Motor neuron (in vitro differentiated cells): ENCODE results near the gene LHFPL6. TPM values are rescaled to one million over a fixed set of nuclear protein-coding genes. Genes with fewer than 3 reads are reported as not detected.

Experiments used
- ATAC-seq, 8 experiments: fragments of 200-7000 bp; cut with Tn5 transposase; replicated peaks in 6 of 8; 2 replicates each; pipeline ENCODE4 v1.8.0; 2021; ENCODE audit warnings: mild to moderate bottlenecking in 8 of 8, moderate library complexity in 8 of 8
- H3K27ac ChIP-seq, 2 donors: fragments of 250-450 bp; sonication (Bioruptor Pico); 2 replicates each; pipeline ENCODE4 v1.9.0; 2021; ENCODE audit warnings: antibody characterized with exemption in 2 of 2, mild to moderate bottlenecking in 2 of 2, moderate library complexity in 1 of 2
- H3K4me1 ChIP-seq, 2 donors: fragments of 250-450 bp; sonication (Bioruptor Pico); replicated peaks in 1 of 2; 2 replicates each; pipeline ENCODE4 v1.6.1; 2021; ENCODE audit warnings: antibody characterized with exemption in 2 of 2, mild to moderate bottlenecking in 2 of 2, moderate library complexity in 1 of 2
- H3K4me3 ChIP-seq, 5 donors: fragments of 250-450 bp; sonication (Bioruptor Pico); 2 replicates each; pipeline ENCODE4 v1.9.0; 2021; ENCODE audit warnings: antibody characterized with exemption in 5 of 5, mild to moderate bottlenecking in 5 of 5, moderate library complexity in 4 of 5
- WGBS, 10 experiments: fragments of 450-650 bp; shearing (Covaris generic); methylation state at CpG; one replicate each; pipeline ENCODE4 v1.0.0; 2022; 5-methylcytosine and 5-hydroxymethylcytosine counted together
- in situ Hi-C, 9 experiments: fragments of 400-800 bp; cut with MboI; loops; one replicate each; pipeline ENCODE4 v1.15.0; 2021; ENCODE audit warnings: low sequenced_read_pairs in 9 of 9, low pct_unique_long_range_greater_than_20kb in 2 of 9; ENCODE audit not compliant: unreplicated experiment in 9 of 9
- total RNA-seq, 8 experiments: library from RNA; unstranded; fragments of 300-600 nt; gene quantifications; 2 replicates each; pipeline versions ENCODE4 v1.2.3 to v1.2.4, GENCODE V29; 2022

LHFPL6 gene
- total RNA-seq, 8 experiments from 2014 or later: 6.0 to 143 (median 12.0) TPM

- in situ Hi-C loops: no loop called here
- Histone ChIP-seq H3K4me3 (no peak overlapping the region), H3K27ac (no peak overlapping the region), H3K4me1 (no peaks in the 10 kb centered on the region)
- ATAC-seq: peak in 1 of 8 experiments; percentile 38
- 0 to 94% (median 71%) methylated on average over 1 to 2 of the region's 2 CpGs; no CpG with 5 or more reads in 1 of the 10 experiments for WGBS, 10 experiments
Observed at GRCh38 chr13:39588384-39588783, 14.6 kb downstream of the LHFPL6 start.

DNA sequence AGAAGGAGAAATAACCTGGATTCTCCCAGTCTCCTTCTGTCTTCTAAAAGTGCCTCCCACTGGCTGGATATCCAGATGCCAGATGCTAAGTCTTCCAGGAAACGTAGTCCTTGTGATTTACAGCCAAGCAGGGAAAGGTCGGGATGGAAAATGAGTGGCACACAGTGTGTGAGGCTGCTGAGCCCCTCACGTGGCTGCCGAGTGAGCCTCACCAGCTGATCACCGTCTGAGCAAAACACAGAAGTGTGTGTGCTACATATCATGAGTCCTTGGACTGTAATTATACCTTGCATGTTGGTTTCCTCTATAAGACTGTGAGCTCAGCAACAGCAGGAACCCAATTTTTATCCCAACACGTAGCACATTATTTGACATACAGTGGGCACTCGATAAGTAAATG lies 15.1 kb downstream of the LHFPL6 start:
- Histone ChIP-seq H3K4me1 (no peaks in the 10 kb centered on the region), H3K27ac (no peak overlapping the region), H3K4me3 (no peak overlapping the region)
- peak in 5 of 8 experiments; percentile 81 to 94 (median 92) for ATAC-seq
- in situ Hi-C loops: no loop called here
- 17 to 80% (median 50%) methylated on average over 1 to 7 of the region's 7 CpGs; no CpG with 5 or more reads in 3 of the 10 experiments for WGBS, 10 experiments

- Histone ChIP-seq H3K4me1 (no peaks in the 10 kb centered on the region), H3K4me3 (no peak overlapping the region), H3K27ac (no peak overlapping the region)
- WGBS, 10 experiments: 75 to 100% (median 85%) methylated on average over 1 to 3 of the region's 5 CpGs; no CpG with 5 or more reads in 4 of the 10 experiments
- in situ Hi-C loops: no loop called here
- peak in 4 of 8 experiments; percentile 42 to 72 (median 55) for ATAC-seq
Observed at GRCh38 chr13:39586958-39587605, 15.9 kb downstream of the LHFPL6 start.

DNA sequence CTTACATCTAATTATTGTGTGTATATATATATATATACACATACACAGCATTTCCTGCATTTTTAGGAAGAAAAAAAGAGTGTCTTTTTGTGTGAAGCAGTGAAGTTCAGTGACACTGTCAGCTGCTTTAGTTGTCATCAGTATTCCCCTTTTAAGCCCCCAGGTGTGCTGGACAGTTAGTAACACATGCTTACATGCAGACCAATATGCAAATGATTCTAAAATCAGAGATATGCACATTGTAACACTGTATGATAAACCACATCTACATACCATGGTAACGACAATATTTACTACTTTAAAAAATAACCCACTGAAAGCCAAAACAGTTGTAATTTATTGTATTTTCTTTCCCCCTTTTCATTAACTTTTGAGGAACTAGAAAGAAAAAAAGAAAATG lies 16.8 kb downstream of the LHFPL6 start:
- no peaks in the 10 kb centered on the region for H3K4me1 ChIP-seq
- in situ Hi-C loops: no loop called here
- no peak overlapping the region for H3K27ac ChIP-seq
- H3K4me3 ChIP-seq: no peak overlapping the region
- 0 to 100% (median 100%) methylated on average over 1 of the region's 1 CpG; no CpG with 5 or more reads in 4 of the 10 experiments for WGBS, 10 experiments
- peak in 3 of 8 experiments; percentile 90 to 94 (median 91) for ATAC-seq

DNA sequence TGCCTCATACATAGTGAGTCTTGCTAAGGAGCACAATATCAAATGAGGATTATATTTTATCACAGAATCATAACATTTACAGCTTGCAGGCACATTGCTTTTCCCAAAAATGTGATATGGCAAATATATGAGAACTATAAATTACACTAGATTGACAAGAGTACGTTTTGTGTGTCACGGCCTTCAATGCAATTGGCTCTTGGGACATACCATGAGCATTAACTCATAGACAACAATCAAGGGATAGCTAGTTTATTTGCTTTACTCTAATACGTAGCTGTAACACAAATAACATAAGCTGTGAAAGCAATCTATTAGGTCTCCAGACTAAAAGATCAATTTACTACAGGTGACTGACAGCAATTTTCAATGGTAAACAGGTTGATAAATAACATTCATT lies 17.8 kb downstream of the LHFPL6 start:
- no peak overlapping the region for H3K27ac ChIP-seq
- in situ Hi-C loops: no loop called here
- no peak overlapping the region for H3K4me3 ChIP-seq
- ATAC-seq: no peak
- no peaks in the 10 kb centered on the region for H3K4me1 ChIP-seq
- 50 to 100% (median 71%) methylated on average over 2 to 3 of the region's 3 CpGs for WGBS, 10 experiments

DNA sequence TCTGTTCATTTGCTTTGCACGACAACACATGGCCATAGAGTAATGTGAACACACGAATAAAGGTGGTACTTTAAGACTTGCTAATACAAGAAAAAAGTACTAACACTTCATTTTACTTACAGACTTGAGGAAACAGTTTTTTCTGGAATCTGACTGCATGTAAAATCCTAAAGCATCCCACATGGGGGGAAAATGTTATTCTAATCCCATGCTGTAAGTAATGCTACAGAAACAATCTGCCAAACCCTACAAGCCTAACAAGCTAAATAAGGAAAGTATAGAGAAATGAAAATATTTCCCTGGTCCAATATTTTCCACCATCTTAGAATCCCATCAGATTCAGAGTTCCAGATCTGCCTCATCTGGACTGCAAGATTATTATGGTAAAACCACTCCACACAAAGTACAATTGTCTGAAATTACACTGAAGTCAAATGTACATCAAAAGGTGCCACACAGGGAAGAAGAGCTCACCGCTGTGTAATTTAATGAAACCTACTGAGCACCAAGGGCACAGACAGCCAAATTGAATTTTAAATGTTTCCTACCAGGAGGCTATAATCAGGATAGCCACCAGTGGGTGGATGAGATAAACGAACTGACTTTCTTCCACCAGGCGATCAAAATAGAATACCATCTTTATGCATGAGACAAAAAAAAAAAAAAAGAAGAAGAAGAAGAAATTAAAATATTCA lies 22.0 kb downstream of the LHFPL6 start:
- in situ Hi-C loops: no loop called here
- Histone ChIP-seq H3K4me1 (peaks cover 0 to 14% of the 10 kb centered on the region in 2 donors), H3K4me3 (no peak overlapping the region), H3K27ac (no peak overlapping the region)
- peak in 2 of 8 experiments; percentile 38 to 41 for ATAC-seq
- 34 to 100% (median 58%) methylated on average over 1 to 5 of the region's 5 CpGs for WGBS, 10 experiments

GRCh38 chr13:39578821-39579291 lies 24.1 kb downstream of the LHFPL6 start:
- ATAC-seq: peak in 1 of 8 experiments; percentile 26
- 52 to 100% (median 80%) methylated on average over 1 to 3 of the region's 3 CpGs; no CpG with 5 or more reads in 1 of the 10 experiments for WGBS, 10 experiments
- Histone ChIP-seq H3K4me3 (no peak overlapping the region), H3K27ac (no peak overlapping the region), H3K4me1 (peaks cover 0 to 14% of the 10 kb centered on the region in 2 donors)
- in situ Hi-C loops: no loop called here

GRCh38 chr13:39577838-39578491 lies 25.0 kb downstream of the LHFPL6 start:
- 62 to 88% (median 75%) methylated on average over 1 to 5 of the region's 5 CpGs; no CpG with 5 or more reads in 2 of the 10 experiments for WGBS, 10 experiments
- Histone ChIP-seq H3K4me1 (peaks cover 2 to 14% of the 10 kb centered on the region in 2 donors), H3K4me3 (no peak overlapping the region), H3K27ac (no peak overlapping the region)
- in situ Hi-C loops: no loop called here
- peak in 5 of 8 experiments; percentile 60 to 73 (median 65) for ATAC-seq

- Histone ChIP-seq H3K4me3 (no peak overlapping the region), H3K27ac (no peak overlapping the region), H3K4me1 (peaks cover 7 to 20% of the 10 kb centered on the region in 2 donors)
- 38 to 100% (median 87%) methylated on average over 1 to 2 of the region's 2 CpGs; no CpG with 5 or more reads in 2 of the 10 experiments for WGBS, 10 experiments
- no peak for ATAC-seq
- in situ Hi-C loops: no loop called here
Observed at GRCh38 chr13:39577203-39577602, 25.8 kb downstream of the LHFPL6 start.

DNA sequence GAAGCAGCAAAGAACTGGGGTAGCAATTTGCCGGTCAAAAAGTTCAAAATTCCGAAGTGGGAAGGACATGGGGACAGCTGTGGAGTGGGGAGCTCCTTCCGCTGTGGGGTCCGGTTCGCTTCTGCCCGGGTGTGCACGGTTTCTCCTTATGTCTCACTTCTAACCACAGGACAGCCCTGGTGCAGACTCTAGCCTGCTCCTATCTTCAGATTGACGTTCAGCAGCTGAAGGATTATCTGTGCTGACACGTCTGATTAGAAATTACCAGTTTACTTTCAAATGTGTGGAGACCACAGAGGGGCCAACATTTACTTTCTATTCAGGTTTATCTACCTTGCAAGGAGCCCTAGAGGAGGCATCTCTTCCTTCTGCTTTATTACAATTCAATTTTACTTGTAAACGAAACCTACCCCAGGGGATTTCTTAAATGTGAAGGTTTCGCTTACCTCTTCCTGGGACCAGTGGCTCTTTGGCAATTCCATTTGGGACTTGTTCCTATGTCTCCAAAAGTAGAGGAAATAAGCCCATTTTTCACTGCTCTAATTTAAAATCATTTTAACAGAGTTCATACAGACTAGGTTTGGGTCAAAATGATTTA lies 27.3 kb downstream of the LHFPL6 start:
- no peak overlapping the region for H3K27ac ChIP-seq
- in situ Hi-C loops: no loop called here
- WGBS, 10 experiments: 71 to 100% (median 89%) methylated on average over 2 to 11 of the region's 11 CpGs

GRCh38 chr13:39571502-39572092 lies 31.4 kb downstream of the LHFPL6 start:
- in situ Hi-C loops: no loop called here
- Histone ChIP-seq H3K4me3 (no peak overlapping the region), H3K27ac (no peak overlapping the region), H3K4me1 (peaks cover 7 to 15% of the 10 kb centered on the region in 2 donors)
- ATAC-seq: peak in 1 of 8 experiments; percentile 33
- 72 to 98% (median 81%) methylated on average over 2 to 10 of the region's 15 CpGs; no CpG with 5 or more reads in 5 of the 10 experiments for WGBS, 10 experiments

More for the DNA sequence above, 27.3 kb downstream of the LHFPL6 start:
- Histone ChIP-seq H3K4me3 (no peak overlapping the region), H3K4me1 (peaks cover 7 to 29% of the 10 kb centered on the region in 2 donors)
- no peak for ATAC-seq

DNA sequence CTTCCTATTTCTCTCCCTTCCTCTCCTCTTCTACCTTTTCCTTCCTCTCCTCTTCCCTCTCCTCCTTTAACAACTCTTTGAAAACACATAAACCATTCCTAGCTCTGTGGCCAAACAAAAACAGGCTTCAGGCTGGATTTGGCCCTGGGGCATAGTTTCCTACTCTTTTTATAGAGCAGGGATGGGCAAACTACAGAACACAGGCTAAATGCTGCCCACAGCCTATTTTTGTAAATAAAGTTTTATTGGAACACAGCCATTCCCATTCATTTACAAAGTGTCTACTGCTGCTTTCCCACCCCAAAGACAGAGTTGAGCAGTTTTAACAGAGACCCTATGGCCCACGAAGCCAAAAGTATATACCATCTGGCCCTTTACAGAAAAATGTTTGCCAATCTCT lies 35.4 kb downstream of the LHFPL6 start:
- Histone ChIP-seq H3K4me3 (no peak overlapping the region), H3K4me1 (peaks cover 32 to 35% of the 10 kb centered on the region in 2 donors), H3K27ac (no peak overlapping the region)
- ATAC-seq: no peak
- in situ Hi-C loops: no loop called here
- 67 to 100% (median 86%) methylated on average over 1 of the region's 1 CpG; no CpG with 5 or more reads in 3 of the 10 experiments for WGBS, 10 experiments
